ENCODE measurements around the gene CD79B.
A peak's percentile ranks its signal among the peaks of the same experiment; 100 is the strongest.
"Not testable (repeated sequence)": the region's sequence is repeated elsewhere in the genome, so short reads cannot be mapped to it uniquely, and the experiment has no call there.

Gene CD79B

DNA sequence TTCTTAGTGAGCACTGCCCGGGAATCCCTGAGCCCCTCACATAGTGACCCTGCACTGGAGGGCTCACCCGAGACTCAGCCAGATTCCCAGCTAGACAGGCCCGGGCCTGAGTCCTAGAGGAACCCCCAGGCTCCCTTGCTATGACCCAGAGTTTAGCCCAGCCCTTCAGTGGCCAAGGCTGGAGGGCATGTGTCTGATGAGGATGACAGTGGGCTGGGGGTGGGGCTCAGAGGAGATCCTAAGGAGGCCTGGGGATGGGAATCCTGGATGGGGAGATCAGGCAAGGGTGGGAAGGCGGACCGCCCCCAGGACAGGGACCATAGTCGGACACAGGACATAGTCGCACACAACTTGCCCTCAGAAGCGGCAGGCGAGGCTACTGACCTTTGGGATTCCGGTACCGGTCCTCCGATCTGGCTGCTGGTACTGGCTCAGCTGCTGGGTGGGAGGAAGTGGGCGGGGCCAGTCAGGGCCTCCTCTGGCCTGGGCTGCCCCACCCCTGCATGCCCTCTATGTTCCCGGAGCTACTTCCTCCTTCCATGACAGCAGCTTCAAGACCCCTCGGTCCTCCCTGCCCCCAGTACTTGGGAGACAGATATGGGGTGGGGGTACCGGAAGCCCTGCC lies 1.1 kb downstream of the CD79B start:
- DNase-seq, result no peak

DNA sequence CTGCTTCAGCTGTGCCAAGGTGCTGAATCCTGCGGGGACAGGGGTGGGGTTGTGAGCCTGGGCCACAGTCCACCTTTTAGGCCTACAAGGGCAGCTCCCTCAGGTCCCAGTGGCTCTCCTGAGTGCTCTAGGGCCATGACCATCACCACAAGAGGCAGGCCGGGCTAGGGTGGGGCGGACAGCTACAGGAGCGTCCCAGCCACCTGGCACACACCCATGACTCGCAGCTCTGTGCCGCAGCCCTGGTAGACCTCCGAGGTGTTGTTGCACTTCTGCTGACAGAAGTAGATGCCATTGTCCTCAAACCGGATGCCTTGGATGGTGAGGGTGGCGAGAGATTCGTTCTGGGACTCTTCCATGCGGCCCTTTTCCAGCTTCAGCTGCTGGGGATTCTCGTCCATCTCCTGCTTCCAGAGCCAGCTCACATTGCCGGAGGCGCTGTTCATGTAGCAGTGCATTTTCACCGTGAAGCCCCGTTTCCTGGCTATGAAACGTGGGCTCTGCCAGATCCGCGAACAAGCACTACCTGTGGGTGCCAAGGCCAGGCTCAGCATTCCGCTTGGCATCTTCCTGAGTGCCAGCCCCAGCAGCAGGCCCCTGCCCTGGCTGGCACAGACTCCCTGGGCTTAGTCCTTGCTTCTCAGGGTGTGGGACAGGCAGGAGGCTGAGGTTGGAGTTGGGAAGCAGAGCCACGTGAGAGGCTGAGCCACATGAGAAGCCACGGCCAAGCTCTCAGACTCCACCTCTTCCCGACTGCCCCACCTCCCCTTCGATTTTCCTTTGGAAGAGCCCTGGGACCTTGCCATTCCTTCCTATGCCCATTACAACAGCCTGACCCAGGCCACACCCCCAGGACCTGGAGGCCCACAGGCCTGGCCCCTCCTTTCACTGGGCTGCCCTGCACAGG lies 2.0 kb downstream of the CD79B start:
- no peak for DNase-seq

DNA sequence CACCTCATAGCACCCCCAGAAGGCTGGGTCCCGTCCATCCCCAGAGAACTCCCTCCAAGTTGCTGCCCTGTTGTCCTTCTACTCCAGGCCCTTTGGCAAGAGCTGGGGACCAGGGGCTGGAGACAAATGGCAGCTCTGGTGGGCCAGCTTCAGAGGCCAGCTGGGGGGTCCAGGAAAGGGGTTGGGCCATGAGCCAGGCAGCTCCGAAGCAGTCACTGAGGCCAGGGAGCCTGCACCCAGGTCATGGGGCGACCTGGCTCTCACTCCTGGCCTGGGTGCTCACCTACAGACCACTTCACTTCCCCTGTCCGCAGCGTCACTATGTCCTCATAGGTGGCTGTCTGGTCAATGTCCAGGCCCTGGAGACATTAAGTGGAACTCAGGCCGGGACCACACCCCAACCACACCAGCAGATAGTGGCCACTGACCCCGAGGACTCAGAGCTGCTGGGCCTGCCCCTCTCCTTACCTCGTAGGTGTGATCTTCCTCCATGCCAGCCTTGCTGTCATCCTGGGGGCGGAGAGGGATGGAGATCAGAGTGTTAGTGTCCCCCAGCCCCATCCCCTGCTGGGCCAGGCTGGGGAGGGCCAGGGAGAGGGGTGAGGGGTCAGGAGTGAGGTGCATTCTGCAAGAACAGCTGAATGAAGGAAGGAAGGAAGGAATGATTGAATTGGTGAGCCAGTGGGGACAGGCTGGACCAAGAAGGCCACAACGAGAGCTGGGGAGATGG lies 3.0 kb downstream of the CD79B start:
- DNase-seq, result no peak

DNA sequence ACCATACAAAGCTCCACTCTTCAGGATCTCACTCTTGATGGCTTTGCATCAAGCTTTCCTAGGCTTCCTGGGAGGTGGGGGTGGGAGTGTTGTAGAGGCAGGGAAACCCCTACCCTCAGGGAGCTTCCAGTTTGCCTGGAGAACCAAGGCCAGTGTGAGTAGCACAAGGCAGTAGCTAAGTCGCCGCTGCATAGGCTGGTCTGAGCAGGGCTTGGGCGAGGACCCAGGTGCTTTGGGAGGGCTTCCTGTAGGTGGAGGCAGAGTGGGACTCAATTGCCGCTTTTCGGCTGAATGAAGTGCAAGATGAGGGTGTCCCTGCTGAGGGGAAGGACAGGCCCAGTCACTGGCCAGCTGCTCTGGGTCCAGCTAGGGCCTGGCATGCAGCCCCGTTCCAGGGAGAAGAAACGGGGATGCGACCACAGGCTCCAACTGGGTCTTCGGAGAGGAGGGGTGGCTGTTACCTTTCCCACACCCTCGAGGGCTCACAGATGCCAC lies 3.9 kb downstream of the CD79B start:
- no peak for DNase-seq

DNA sequence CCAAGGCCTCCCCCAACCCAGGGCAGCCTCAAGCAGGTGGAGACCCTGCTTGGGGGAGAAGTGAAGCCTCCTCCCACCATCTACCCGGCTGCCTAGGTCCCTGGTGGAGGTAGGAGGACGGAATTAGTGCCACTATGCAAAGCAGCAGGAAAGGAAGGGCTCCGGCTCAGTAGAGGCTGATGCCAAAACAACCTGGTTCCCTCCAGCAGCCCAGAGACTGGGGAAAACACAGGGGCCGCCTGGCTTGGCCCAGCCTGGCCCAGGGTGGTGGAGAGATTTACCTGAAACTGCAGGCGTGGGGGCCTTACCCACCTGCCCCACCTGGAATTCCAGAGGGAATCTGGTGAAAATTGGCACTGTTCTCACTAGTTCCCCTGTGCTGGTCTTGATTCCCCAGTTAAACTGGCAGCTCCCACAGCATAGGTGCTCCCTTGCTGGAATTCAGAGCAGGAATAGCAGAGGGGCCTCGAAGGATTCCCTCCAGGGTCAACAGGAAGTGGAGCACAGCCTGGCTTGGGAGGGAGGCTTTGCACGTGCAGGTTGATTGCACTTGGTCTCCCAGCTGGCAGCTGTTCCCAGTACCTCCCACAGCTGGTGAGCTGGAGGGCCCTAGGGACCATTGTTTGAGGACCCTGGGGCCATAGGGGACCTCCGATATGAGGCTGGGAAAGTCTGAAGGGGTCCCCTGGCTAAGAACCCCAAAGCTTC lies 4.5 kb downstream of the CD79B start:
- no peak for DNase-seq

DNA sequence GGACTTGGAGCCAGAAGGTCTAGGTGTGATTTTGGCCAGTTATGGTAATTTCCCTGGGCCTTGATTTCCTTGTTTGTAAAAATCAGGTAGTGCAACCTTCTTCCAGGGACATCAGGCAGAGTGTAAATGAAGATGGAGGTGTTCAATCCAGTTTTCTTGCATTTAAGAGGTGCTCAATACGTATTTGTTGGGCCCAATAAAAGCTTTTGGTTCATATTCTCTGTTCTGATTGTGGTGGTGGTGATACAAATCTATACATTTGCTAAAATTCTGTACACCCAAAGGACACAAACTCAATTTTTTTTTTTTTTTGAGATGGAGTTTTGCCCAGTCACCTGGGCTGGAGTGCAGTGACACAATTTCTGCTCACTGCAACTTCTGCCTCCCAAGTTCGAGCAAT lies 6.0 kb downstream of the CD79B start:
- no peak for DNase-seq

DNA sequence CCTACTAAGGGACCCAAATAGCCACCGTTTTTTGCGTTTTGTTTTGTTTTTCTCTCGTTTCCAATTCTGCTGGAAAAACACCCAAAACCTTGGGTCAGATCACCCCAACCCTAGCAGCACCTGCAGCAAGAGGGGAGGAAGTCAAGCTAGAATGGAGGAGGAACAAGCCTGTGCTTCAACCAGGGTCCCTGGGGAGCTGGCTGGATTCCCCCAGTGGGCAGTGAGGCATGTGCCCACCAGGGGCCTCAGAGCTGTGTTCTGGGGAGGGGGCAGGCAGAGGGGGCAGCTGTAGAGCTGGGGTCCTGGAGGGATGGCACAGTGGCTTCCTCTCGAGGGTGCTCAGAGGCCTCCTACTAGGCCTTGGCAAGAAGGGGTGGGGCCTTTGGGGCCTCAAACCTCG lies 6.5 kb downstream of the CD79B start:
- no peak for DNase-seq

DNA sequence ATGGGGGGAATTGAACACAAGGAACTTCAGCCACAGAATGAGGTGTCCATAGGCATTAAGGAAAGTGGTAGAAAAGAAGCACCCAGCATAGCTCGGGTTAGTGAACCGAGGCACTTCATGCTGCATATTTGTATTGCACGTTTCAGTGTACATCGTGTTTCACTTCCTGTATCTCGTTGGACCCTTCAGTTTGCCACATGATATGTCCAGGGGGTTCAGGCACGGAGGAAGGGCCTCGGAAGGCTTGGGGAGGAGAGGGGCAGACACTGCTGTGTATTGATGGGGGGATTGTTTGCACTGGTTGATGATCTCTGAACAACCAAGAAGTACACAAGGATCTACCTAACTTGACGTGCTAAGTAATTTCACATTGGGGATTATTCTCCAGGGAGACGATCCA lies 9.7 kb downstream of the CD79B start:
- not testable (repeated sequence) for DNase-seq

DNA sequence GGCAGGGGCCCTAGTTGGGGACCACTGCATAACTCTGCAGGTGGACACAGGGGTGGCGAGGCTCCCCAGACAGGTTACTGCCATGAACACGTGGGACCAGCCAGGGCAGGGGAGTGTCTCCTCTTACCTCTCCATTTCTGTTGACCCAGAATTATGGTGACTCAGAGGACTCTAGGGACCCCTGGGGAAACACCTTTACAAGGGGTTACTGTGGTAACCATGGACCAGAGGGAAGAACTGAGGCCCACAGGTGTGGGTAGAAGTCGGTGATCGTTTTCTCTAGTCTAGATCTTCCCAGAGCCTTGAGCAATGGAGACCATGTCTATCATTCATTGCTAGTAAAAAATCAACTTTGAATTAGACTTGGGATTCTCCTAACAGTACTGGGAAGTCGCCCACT lies 11.4 kb downstream of the CD79B start:
- DNase-seq, result not testable (repeated sequence)

DNA sequence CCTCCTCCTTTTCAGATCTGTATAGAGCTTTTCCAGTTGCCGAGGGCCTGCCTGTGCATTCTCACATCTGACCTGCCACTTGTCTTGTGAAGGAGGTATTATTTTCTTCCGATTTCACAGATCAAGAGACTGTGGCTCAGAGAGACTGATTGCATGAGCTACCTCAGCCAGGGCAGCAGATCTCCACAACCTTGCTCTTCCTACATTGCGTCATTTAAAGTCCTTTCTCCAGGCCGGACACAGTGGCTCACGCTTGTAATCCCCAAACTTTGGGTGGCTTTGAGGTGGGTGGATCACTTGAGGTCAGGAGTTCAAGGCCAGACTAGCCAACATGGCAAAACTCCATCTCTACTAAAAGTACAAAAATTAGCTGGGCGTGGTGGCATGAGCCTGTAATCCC lies 12.1 kb downstream of the CD79B start:
- DNase-seq, result not testable (repeated sequence)

DNA sequence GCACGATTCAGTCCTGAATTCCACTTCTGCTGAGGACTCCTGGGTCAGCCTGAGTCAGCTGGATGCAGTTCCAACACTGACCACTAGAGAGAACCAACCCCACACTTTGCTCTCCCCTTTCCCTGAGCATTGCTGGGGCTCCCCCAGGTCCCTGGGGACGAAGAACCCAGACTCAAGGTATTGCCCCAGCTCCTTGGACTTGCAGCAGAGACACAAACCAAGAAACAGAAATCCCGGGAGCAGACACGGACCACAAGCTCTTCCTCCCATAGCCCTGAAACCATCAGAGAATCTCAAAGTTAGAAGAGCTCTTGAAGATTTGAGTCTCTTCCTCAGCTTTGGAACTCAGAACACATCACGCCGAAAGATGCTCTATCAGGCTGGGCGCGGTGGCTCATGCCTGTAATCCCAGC lies 12.8 kb downstream of the CD79B start:
- DNase-seq, result peak; percentile 53

DNA sequence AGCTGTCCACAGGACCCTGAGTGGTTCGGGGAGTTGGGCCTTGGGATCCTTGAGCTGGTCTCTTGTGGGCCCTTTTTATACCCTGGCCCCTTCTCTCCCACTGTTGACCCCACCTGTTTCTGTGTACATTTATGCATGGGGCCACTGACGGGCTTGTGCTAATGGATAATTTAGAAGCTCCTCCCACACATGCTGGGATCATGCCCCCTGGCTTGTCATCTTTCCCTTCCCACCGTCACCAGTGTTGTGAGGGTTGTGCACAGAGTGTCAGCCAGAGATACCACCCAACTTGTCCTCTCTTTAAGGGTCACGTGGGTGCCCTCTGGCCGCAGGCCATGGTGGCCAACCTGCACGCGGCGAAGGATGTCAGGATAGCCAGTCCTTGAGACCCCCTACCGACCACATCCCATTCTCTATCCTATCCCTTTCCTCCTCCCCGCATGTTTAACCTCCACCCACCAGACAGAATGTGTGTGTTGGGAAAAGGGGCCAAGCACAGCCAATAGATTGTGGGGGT lies 13.3 kb downstream of the CD79B start, which contains the start of gene GH1:
Gene GH1, minus strand, starts transcription at position 51 of the 517 bp plus-strand sequence. CDS start 63 bp downstream, outside the sequence.
- DNase-seq, result not testable (repeated sequence)

DNA sequence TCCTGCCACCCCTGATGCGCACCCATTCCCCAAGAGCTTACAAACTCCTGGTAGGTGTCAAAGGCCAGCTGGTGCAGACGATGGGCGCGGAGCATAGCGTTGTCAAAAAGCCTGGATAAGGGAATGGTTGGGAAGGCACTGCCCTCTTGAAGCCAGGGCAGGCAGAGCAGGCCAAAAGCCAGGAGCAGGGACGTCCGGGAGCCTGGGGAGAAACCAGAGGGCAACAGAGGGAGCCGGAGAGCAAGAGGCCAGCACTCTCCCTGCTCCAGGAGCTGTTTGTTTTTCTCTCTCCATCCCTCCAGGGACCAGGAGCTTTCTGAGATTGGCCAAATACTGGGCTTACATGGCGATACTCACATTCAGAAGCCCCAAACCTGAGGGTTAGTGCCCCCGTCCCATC lies 13.8 kb downstream of the CD79B start:
- no peak for DNase-seq

DNA sequence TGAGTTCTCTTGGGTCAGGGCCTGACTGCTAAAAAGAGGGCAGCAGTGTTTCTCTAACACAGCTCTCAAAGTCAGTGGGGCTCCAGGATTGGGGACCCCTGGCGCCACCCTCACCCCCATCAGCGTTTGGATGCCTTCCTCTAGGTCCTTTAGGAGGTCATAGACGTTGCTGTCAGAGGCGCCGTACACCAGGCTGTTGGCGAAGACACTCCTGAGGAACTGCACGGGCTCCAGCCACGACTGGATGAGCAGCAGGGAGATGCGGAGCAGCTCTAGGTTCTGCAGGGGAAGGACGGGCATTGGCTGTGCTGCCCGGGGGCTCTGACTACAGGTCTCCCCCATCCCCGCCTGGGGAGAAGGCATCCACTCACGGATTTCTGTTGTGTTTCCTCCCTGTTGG lies 14.5 kb downstream of the CD79B start:
- no peak for DNase-seq

DNA sequence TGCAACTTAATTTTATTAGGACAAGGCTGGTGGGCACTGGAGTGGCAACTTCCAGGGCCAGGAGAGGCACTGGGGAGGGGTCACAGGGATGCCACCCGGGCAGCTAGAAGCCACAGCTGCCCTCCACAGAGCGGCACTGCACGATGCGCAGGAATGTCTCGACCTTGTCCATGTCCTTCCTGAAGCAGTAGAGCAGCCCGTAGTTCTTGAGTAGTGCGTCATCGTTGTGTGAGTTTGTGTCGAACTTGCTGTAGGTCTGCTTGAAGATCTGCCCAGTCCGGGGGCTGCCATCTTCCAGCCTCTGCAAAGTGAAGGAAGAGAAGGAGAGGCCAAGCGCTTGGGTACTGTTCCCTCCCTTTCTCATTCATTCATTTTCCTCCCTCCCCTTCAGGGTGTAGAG lies 14.9 kb downstream of the CD79B start:
- not testable (repeated sequence) for DNase-seq

DNA sequence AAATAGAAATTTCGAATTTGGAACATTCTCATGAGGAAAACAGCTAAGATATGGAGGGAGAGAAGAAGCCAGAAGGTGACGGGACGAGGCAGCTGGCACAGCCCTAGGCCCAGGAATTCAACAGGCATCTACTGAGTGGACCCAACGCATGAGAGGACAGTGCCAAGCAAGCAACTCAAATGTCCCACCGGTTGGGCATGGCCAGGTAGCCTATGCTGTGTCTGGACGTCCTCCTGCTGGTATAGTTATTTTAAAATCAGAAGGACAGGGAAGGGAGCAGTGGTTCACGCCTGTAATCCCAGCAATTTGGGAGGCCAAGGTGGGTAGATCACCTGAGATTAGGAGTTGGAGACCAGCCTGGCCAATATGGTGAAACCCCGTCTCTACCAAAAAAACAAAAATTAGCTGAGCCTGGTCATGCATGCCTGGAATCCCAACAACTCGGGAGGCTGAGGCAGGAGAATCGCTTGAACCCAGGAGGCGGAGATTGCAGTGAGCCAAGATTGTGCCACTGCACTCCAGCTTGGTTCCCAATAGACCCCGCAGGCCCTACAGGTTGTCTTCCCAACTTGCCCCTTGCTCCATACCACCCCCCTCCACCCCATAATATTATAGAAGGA lies 15.5 kb downstream of the CD79B start:
- no peak for DNase-seq

DNA sequence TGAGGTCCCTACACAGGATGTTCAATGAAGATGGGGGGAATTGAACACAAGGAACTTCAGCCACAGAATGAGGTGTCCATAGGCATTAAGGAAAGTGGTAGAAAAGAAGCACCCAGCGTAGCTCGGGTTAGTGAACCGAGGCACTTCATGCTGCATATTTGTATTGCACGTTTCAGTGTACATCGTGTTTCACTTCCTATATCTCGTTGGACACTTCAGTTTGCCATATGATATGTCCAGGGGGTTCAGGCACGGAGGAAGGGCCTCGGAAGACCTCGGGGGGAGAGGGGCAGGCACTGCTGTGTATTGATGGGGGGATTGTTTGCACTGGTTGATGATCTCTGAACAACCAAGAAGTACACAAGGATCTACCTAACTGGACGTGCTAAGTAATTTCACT lies 16.4 kb downstream of the CD79B start:
- DNase-seq, result not testable (repeated sequence)

DNA sequence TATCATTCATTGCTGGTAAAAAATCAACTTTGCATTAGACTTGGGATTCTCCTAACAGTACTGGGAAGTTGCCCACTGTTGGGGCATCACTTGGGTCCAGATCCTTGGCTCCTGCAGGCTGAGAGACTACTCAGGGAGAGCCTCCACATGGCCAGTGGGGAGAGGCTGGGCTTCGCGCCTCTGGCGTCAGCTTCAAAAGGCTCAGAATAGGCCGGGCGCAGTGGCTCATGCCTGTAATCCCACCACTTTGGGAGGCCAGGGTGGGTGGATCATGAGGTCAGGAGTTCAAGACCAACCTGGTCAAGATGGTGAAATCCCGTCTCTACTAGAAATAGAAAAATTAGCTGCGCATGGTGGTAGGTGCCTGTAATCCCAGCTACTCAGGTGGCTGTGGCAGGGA lies 17.7 kb downstream of the CD79B start:
- no peak for DNase-seq

DNA sequence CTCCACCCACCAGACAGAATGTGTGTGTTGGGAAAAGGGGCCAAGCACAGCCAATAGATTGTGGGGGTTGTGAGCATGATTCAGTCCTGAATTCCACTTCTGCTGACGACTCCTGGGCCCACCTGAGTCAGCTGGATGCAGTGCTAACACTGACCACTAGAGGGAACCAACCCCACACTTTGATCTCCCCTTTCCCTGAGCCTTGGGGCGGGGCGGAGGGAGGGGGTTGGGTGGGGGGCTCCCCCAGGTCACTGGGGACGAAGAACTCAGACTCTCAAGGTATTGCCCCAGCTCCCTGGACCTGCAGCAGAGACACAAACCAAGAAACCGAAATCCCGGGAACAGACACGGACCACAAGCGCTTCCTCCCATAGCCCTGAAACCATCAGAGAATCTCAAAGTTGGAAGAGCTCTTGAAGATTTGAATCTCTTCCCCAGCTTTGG lies 20.5 kb downstream of the CD79B start:
- DNase-seq, result peak; percentile 19

DNA sequence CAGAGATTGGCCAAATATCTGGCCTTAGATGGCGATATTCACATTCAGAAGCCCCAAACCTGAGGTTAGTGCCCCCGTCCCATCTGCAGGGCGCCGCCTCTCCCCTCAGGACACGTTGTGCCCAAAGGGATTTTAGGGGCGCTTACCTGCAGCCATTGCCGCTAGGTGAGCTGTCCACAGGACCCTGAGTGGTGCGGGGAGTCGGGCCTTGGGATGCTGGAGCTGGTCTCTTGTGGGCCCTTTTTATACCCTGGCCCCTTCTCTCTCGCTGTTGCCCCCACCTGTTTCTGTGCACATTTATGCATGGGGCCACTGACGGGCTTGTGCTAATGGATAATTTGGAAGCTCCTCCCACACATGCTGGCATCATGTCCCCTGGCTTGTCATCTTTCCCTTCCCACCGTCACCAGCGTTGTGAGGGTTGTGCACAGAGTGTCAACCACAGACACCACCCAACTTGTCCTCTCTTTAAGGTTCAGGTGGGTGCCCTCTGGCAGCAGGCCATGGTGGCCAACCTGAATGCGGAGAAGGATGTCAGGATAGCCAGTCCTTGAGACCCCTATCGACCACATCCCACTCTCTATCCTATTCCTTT lies 21.0 kb downstream of the CD79B start, which contains the start of gene CSHL1:
Gene CSHL1, minus strand, starts transcription at position 218 of the 595 bp plus-strand sequence. Its CDS starts 62 bp downstream, at position 156.
- DNase-seq, result no peak

DNA sequence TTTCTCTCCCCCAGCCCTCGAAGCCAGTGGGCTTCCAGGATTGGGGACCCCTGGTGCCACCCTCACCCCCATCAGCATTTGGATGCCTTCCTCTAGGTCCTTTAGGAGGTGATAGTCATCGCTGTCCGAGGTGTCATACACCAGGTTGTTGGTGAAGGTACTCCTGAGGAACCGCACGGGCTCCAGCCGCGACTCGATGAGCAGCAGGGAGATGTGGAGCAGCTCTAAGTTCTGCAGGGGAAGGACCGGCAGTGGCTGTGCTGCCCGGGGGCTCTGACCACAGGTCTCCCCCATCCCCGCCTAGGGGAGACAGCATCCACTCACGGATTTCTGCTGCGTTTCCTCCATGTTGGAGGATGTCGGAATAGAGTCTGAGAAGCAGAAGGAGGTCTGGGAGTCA lies 22.0 kb downstream of the CD79B start:
- no peak for DNase-seq
